Lower leg skin (tissue), 4 donors: Measurements from ENCODE around the gene BCL11A. TPM values are rescaled to one million over a fixed set of nuclear protein-coding genes. Genes with fewer than 3 reads are reported as not detected.

Experiments
- DNase-seq, 2 donors: peaks; one replicate each; pipeline ENCODE4 v3.0.0-alpha.2; 2019; ENCODE audit warnings: low spot score in 2 of 2
- H3K4me3 ChIP-seq: fragments of 200-600 bp; sonication (generic); 2 replicates; pipeline ENCODE4 v1.5.1; 2017; ENCODE audit warnings: mild to moderate bottlenecking, low read depth; ENCODE audit not compliant: poor library complexity, severe bottlenecking
- POLR2A ChIP-seq, 2 donors: fragments of 450-650 bp; IDR thresholded peaks; one replicate each; pipeline ENCODE4 v1.6.1; 2016 to 2017; ENCODE audit warnings: antibody characterized with exemption in 2 of 2, mild to moderate bottlenecking in 1 of 2, moderate library complexity in 1 of 2
- WGBS, 2 donors: methylation state at CpG; one replicate each; pipeline ENCODE4 v1.1.5; 2018; 5-methylcytosine and 5-hydroxymethylcytosine counted together
- intact Hi-C: fragments of 100-400 bp; cut with DNase I; formaldehyde crosslinking; loops from one replicate; pipeline ENCODE4 v1.15.0; 2023; ENCODE audit warnings: low total_unique reads
- total RNA-seq, 4 donors: library from RNA; depleted of rRNA; stranded (reverse); fragments of >200 nt; gene quantifications; one replicate each; pipeline ENCODE4 v1.1.0, GENCODE V29; 2016
- TF ChIP-seq, protein P1 (sequence below), 3 donors: fragments of 450-650 bp; IDR thresholded peaks; one replicate each; pipeline ENCODE4 v1.5.1; 2016; ENCODE audit warnings: antibody characterized with exemption in 3 of 3, mild to moderate bottlenecking in 3 of 3, moderate library complexity in 2 of 3

BCL11A gene
- total RNA-seq, 4 donors from 2014 or later, result 62.8 to 94.4 (median 71.5) TPM

DNA sequence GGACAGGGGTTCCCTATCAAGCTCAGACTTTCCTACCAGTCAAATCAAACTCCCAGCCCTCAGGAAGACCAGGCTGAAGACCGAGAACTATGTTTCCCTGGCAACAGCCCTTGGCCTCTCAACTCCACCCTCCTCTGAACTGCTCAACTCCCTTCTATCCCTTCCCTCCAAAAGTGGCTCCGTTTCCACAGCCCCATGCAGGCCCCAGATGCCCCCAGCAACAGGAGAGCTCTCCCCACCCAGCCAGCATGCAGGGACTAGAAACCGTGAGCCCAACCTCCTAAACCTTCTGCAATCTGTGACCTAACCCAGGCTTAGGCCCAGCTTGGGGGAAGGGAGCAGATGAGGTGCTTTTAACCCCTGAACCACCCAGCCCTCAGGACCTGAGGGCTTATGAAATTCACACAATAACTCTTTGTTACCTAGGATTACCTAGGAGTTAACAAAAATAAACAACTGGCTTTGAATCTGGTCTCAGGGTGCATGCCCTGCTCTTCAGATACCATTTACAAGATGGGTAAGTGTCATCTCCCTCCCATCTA, 87.2 kb downstream of the BCL11A start:
- intact Hi-C loops, result no loop called here
- 49 to 58% methylated on average over 3 of the region's 3 CpGs for WGBS, 2 donors
- no peak for DNase-seq
- TF ChIP-seq, protein P1, sequence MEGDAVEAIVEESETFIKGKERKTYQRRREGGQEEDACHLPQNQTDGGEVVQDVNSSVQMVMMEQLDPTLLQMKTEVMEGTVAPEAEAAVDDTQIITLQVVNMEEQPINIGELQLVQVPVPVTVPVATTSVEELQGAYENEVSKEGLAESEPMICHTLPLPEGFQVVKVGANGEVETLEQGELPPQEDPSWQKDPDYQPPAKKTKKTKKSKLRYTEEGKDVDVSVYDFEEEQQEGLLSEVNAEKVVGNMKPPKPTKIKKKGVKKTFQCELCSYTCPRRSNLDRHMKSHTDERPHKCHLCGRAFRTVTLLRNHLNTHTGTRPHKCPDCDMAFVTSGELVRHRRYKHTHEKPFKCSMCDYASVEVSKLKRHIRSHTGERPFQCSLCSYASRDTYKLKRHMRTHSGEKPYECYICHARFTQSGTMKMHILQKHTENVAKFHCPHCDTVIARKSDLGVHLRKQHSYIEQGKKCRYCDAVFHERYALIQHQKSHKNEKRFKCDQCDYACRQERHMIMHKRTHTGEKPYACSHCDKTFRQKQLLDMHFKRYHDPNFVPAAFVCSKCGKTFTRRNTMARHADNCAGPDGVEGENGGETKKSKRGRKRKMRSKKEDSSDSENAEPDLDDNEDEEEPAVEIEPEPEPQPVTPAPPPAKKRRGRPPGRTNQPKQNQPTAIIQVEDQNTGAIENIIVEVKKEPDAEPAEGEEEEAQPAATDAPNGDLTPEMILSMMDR (IDR thresholded peaks at IDR 0.05), result no peak
- TF ChIP-seq POLR2A (IDR thresholded peaks at IDR 0.05), result no peak
- H3K4me3 ChIP-seq, result no peak overlapping the region

DNA sequence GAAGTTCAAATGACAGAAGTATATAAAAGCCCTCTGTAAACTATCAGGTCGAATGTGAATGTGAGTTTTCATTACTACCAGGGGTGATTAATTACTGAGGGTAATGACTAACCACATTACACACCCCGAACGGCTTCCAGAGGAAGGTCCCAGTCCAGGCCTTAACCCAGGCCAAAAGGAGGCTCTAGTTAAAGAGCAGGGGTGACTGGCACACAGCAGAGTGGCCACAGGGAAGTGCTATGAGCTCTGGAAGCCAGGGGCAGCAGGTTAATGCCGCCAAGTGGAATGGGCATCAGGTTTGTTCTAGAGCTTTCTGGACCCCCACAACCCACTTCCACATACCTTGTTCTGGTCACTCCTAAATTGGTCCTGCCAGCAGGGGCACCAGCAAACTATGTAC, 87.7 kb downstream of the BCL11A start:
- intact Hi-C loops, result no loop called here

DNA sequence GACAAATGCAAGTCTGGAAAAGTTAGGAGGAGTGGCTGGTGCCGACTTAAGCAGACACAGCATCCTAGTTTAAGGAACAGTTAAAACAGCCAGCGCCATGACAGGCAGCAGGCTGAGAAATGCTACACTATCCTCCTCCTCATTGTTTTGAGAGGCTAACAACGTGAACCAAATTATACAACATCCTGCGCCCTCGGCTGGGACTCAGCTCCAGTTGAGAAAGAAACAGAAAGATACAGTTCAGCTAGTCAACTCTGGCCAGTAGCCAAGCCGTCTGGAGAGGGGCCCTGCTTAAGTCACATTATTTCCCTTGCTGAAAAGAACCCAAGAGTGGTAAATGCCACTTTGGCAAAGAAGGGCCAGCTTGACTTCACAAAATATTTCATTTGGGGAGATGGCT, 90.2 kb downstream of the BCL11A start:
- no peak overlapping the region for H3K4me3 ChIP-seq
- 37 to 44% methylated on average over 6 of the region's 6 CpGs for WGBS, 2 donors
- DNase-seq, result no peak
- TF ChIP-seq POLR2A (IDR thresholded peaks at IDR 0.05), result no peak
- TF ChIP-seq, protein P1 (IDR thresholded peaks at IDR 0.05), result no peak
- intact Hi-C loops, result no loop called here

More for the DNA sequence above, 87.7 kb downstream of the BCL11A start:
- 55 to 56% methylated on average over 4 of the region's 4 CpGs for WGBS, 2 donors
- DNase-seq, result no peak
- H3K4me3 ChIP-seq, result no peak overlapping the region
- TF ChIP-seq, protein P1 (IDR thresholded peaks at IDR 0.05), result no peak

DNA sequence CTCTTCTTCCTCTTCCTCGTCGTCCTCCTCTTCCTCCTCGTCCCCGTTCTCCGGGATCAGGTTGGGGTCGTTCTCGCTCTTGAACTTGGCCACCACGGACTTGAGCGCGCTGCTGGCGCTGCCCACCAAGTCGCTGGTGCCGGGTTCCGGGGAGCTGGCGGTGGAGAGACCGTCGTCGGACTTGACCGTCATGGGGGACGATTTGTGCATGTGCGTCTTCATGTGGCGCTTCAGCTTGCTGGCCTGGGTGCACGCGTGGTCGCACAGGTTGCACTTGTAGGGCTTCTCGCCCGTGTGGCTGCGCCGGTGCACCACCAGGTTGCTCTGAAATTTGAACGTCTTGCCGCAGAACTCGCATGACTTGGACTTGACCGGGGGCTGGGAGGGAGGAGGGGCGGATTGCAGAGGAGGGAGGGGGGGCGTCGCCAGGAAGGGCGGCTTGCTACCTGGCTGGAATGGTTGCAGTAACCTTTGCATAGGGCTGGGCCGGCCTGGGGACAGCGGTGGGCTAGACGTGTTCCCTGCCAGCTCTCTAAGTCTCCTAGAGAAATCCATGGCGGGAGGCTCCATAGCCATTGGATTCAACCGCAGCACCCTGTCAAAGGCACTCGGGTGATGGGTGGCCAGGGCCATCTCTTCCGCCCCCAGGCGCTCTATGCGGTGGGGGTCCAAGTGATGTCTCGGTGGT, 91.9 kb downstream of the BCL11A start:
- no peak for TF ChIP-seq POLR2A (IDR thresholded peaks at IDR 0.05)
- 96 to 97% methylated on average over 47 of the region's 47 CpGs for whole genome bisulfite sequencing, 2 donors
- H3K4me3 ChIP-seq, result no peak overlapping the region
- DNase-seq, result no peak
- intact Hi-C loops, result no loop called here

DNA sequence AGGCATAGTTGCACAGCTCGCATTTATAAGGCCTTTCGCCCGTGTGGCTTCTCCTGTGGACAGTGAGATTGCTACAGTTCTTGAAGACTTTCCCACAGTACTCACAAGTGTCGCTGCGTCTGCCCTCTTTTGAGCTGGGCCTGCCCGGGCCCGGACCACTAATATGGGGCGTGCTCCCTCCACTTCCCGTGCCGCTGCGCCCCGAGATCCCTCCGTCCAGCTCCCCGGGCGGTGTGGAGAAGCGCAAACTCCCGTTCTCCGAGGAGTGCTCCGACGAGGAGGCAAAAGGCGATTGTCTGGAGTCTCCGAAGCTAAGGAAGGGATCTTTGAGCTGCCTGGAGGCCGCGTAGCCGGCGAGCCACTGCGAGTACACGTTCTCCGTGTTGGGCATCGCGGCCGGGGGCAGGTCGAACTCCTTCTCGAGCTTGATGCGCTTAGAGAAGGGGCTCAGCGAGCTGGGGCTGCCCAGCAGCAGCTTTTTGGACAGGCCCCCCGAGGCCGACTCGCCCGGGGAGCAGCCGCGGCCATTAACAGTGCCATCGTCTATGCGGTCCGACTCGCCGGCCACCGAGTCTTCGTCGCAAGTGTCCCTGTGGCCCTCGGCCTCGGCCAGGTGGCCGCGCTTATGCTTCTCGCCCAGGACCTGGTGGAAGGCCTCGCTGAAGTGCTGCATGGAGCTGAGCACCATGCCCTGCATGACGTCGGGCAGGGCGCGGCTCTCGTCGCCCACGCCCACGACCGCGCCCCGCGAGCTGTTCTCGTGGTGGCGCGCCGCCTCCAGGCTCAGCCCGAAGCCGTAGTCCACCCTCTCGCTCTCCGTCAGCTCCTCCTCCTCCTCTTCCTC, 92.7 kb downstream of the BCL11A start:
- intact Hi-C loops, result no loop called here
- no peak overlapping the region for H3K4me3 ChIP-seq
- no peak for DNase-seq
- 96% methylated on average over 76 of the region's 76 CpGs for WGBS, 2 donors
- no peak for TF ChIP-seq POLR2A (IDR thresholded peaks at IDR 0.05)
- TF ChIP-seq, protein P1 (IDR thresholded peaks at IDR 0.05), result no peak

DNA sequence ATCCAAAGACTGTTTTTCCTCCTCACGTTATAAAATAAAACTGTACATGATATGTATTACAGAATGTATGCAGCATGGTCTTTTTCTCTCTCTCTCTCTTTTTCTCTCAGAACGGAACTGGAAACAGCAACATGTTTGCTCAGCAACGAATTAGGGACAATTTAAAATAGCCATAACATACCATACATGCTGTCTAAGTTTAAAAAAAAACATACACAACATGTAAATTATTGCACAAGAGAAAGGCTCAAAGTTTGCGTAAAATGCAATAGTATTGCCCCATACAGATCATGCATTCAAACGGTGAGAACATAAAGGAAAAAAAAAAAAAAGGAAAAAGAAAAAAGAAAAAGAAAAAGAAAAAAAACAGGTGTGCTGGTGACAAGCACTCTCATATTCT, 93.6 kb downstream of the BCL11A start:
- H3K4me3 ChIP-seq, result no peak overlapping the region
- intact Hi-C loops, result no loop called here
- no peak for TF ChIP-seq POLR2A (IDR thresholded peaks at IDR 0.05)
- TF ChIP-seq, protein P1 (IDR thresholded peaks at IDR 0.05), result no peak
- DNase-seq, result no peak
- 50 to 58% methylated on average over 5 of the region's 5 CpGs for WGBS, 2 donors
